Mesothelial cell of epicardium (in vitro differentiated cells): Measurements from ENCODE around the gene KCNJ2. TPM values are rescaled to one million over a fixed set of nuclear protein-coding genes. Genes with fewer than 3 reads are reported as not detected.
A peak's percentile ranks its signal among the peaks of the same experiment; 100 is the strongest.

Experiments
- DNase-seq, 2 experiments: peaks; one replicate each; pipeline ENCODE4 v3.0.0; 2021; ENCODE audit warnings: low spot score in 2 of 2; ENCODE audit not compliant: unreplicated experiment in 2 of 2
- H3K27ac Mint-ChIP-seq: 2 replicates; pipeline ENCODE4 v1.8.0; 2021; ENCODE audit warnings: mixed read lengths
- H3K27me3 Mint-ChIP-seq: 2 replicates; pipeline ENCODE4 v1.8.0; 2021; ENCODE audit warnings: low read depth, mixed read lengths
- H3K36me3 Mint-ChIP-seq: 2 replicates; pipeline ENCODE4 v1.8.0; 2021; ENCODE audit warnings: mixed read lengths
- H3K4me1 Mint-ChIP-seq: 2 replicates; pipeline ENCODE4 v1.8.0; 2021; ENCODE audit warnings: mixed read lengths
- H3K4me3 Mint-ChIP-seq: 2 replicates; pipeline ENCODE4 v1.8.0; 2021; ENCODE audit warnings: mild to moderate bottlenecking, moderate library complexity, mixed read lengths
- H3K9me3 Mint-ChIP-seq: 2 replicates; pipeline ENCODE4 v1.8.0; 2021; ENCODE audit warnings: mixed read lengths
- CTCF ChIP-seq: fragments of 200-600 bp; sonication (generic); IDR thresholded peaks from one replicate; pipeline ENCODE4 v1.5.0; 2021; ENCODE audit warnings: antibody characterized with exemption; ENCODE audit not compliant: unreplicated experiment
- total RNA-seq: library from RNA; stranded (reverse); gene quantifications from 3 replicates; pipeline ENCODE4 v1.2.1, GENCODE V29; 2021

KCNJ2 gene
- total RNA-seq, 1 donor from 2014 or later = 28.4 TPM

- DNase-seq = no peak
- Mint-ChIP-seq H3K4me3 (no peak overlapping the region), H3K27me3 (no peaks in the 10 kb centered on the region), H3K9me3 (peaks cover 21% of the 10 kb centered on the region), H3K4me1 (peaks cover 38% of the 10 kb centered on the region), H3K36me3 (peaks cover 7% of the 10 kb centered on the region), H3K27ac (peak overlapping the region; percentile 14)
- TF ChIP-seq CTCF = no peak
These were observed 46.1 kb upstream of the KCNJ2 start for GRCh38 chr17:70123193-70123592.

- Mint-ChIP-seq H3K36me3 (peaks cover 4% of the 10 kb centered on the region), H3K4me3 (no peak overlapping the region), H3K27ac (peak overlapping the region; percentile 70), H3K4me1 (peaks cover 35% of the 10 kb centered on the region), H3K9me3 (peaks cover 17% of the 10 kb centered on the region), H3K27me3 (no peaks in the 10 kb centered on the region)
- no peak for DNase-seq
- TF ChIP-seq CTCF = no peak
These were observed 44.6 kb upstream of the KCNJ2 start for GRCh38 chr17:70124723-70125122.

- H3K27me3 Mint-ChIP-seq = no peaks in the 10 kb centered on the region
- H3K9me3 Mint-ChIP-seq = peaks cover 16% of the 10 kb centered on the region
- H3K36me3 Mint-ChIP-seq = peaks cover 3% of the 10 kb centered on the region
- TF ChIP-seq CTCF = no peak
- H3K4me3 Mint-ChIP-seq = no peak overlapping the region
- peaks cover 49% of the 10 kb centered on the region for H3K4me1 Mint-ChIP-seq
- no peak for DNase-seq
- H3K27ac Mint-ChIP-seq = peak overlapping the region; percentile 58
These were observed 42.0 kb upstream of the KCNJ2 start for GRCh38 chr17:70127221-70127873.

GRCh38 chr17:70128727-70129238 is 40.5 kb upstream of the KCNJ2 start:
- peaks cover 25% of the 10 kb centered on the region for H3K9me3 Mint-ChIP-seq

GRCh38 chr17:70130289-70130688 is 39.0 kb upstream of the KCNJ2 start:
- peaks cover 3% of the 10 kb centered on the region for H3K36me3 Mint-ChIP-seq
- no peak overlapping the region for H3K4me3 Mint-ChIP-seq
- H3K9me3 Mint-ChIP-seq = peaks cover 25% of the 10 kb centered on the region
- no peak for TF ChIP-seq CTCF
- no peaks in the 10 kb centered on the region for H3K27me3 Mint-ChIP-seq
- DNase-seq = no peak
- H3K4me1 Mint-ChIP-seq = peaks cover 42% of the 10 kb centered on the region
- H3K27ac Mint-ChIP-seq = peak overlapping the region; percentile 13

More at GRCh38 chr17:70128727-70129238, 40.5 kb upstream of the KCNJ2 start:
- H3K4me1 Mint-ChIP-seq = peaks cover 37% of the 10 kb centered on the region
- no peak overlapping the region for H3K4me3 Mint-ChIP-seq
- no peak for DNase-seq
- no peak overlapping the region for H3K27ac Mint-ChIP-seq
- H3K27me3 Mint-ChIP-seq = no peaks in the 10 kb centered on the region
- TF ChIP-seq CTCF = no peak
- H3K36me3 Mint-ChIP-seq = peaks cover 3% of the 10 kb centered on the region
